Kidney (tissue), 14 donors: ENCODE data around the gene ELOVL6. TPM values are rescaled to one million over a fixed set of nuclear protein-coding genes. Genes with fewer than 3 reads are reported as not detected.

Source experiments
- DNase-seq, 5 donors: peaks; one replicate each; pipeline ENCODE4 v3.0.0-alpha.2; 2013 to 2020
- FAIRE-seq: peaks from 2 replicates; lab custom pipeline; 2012; peaks lifted over from hg19 to GRCh38; lab: Jason Lieb, UNC
- H3K27ac ChIP-seq, 2 donors: one replicate each; pipeline ENCODE4 v1.7.0; 2013; ENCODE audit warnings: low read depth in 2 of 2, low read length in 2 of 2, inconsistent platforms in 1 of 2
- H3K27me3 ChIP-seq: one replicate; pipeline ENCODE4 v1.7.1; 2013; ENCODE audit warnings: low read length, inconsistent platforms; ENCODE audit not compliant: control insufficient read depth, insufficient read depth
- H3K36me3 ChIP-seq, 3 donors: one replicate each; pipeline versions ENCODE4 v1.7.0 to v1.7.1; 2013; ENCODE audit warnings: low read length in 3 of 3, control low read depth in 1 of 3, inconsistent platforms in 1 of 3; ENCODE audit not compliant: insufficient read depth in 3 of 3, control insufficient read depth in 2 of 3
- H3K4me1 ChIP-seq, 3 donors: one replicate each; pipeline versions ENCODE4 v1.7.0 to v1.7.1; 2013; ENCODE audit warnings: low read length in 3 of 3, inconsistent platforms in 1 of 3, low read depth in 1 of 3; ENCODE audit not compliant: control insufficient read depth in 2 of 3, insufficient read depth in 2 of 3
- H3K4me3 ChIP-seq, 3 donors: one replicate each; pipeline versions ENCODE4 v1.7.0 to v1.8.1; 2013; ENCODE audit warnings: low read length in 3 of 3, control low read depth in 1 of 3, inconsistent platforms in 1 of 3
- H3K9ac ChIP-seq, 3 donors: one replicate each; pipeline versions ENCODE4 v1.7.0 to v1.7.1; 2013; ENCODE audit warnings: low read length in 3 of 3, control low read depth in 1 of 3, inconsistent platforms in 1 of 3
- H3K9me3 ChIP-seq, 3 donors: one replicate each; pipeline versions ENCODE4 v1.7.0 to v1.7.1; 2013; ENCODE audit warnings: low read length in 3 of 3, control low read depth in 1 of 3, inconsistent platforms in 1 of 3; ENCODE audit not compliant: control insufficient read depth in 2 of 3, insufficient read depth in 1 of 3
- intact Hi-C: fragments of 100-400 bp; cut with DNase I; formaldehyde crosslinking; loops from one replicate; pipeline ENCODE4 v1.11.1; 2022
- polyA plus RNA-seq: library from polyadenylated mRNA; stranded (reverse); fragments of 350-450 nt; fragmentation: Illumina TruSeq; extraction: RNeasy Lipid Tissue Mini Kit (QIAGEN cat#74804); gene quantifications from one replicate; pipeline ENCODE4 v1.2.3, GENCODE V29; 2014; ENCODE audit warnings: low read depth, low replicate concordance; ENCODE audit not compliant: insufficient read depth
- total RNA-seq: library from RNA; stranded (reverse); fragmentation: NEBNext Ultra II Directional; extraction: Animal tissue kit (Norgen Biotek cat#: 25700); gene quantifications from one replicate; pipeline ENCODE4 v1.2.1, GENCODE V29; 2021
- TF ChIP-seq, protein P1 (sequence below): IDR thresholded peaks from 3 replicates; pipeline ENCODE4 v1.5.1; 2012; ENCODE audit warnings: mild to moderate bottlenecking, moderate library complexity, borderline replicate concordance; ENCODE audit not compliant: insufficient read depth; ENCODE audit errors: extremely low read depth
- donor health status: control.
- donor health status: control.
- donor health status: control.
- donor health status: control.
- donor health status: control.
- donor health status: DM: yes; HTN: yes; CAD: no.
- donor health status: Normal renal cell carcinoma (clear cell type).

ELOVL6 gene
- total and polyA plus RNA-seq, 2 donors from 2014 or later, result 10.7 to 21.5 TPM

- Histone ChIP-seq H3K27me3 (no peaks in the 10 kb centered on the region), H3K9me3 (no peaks in the 10 kb centered on the region), H3K9ac (no peak overlapping the region), H3K4me3 (no peak overlapping the region), H3K36me3 (peaks cover 0 to 9% (median 0%) of the 10 kb centered on the region in 3 donors), H3K4me1 (peaks cover 0 to 26% (median 9%) of the 10 kb centered on the region in 3 donors), H3K27ac (no peak overlapping the region)
- FAIRE-seq (no peak), DNase-seq (no peak)
- intact Hi-C loops, result no loop called here
- TF ChIP-seq, protein P1, sequence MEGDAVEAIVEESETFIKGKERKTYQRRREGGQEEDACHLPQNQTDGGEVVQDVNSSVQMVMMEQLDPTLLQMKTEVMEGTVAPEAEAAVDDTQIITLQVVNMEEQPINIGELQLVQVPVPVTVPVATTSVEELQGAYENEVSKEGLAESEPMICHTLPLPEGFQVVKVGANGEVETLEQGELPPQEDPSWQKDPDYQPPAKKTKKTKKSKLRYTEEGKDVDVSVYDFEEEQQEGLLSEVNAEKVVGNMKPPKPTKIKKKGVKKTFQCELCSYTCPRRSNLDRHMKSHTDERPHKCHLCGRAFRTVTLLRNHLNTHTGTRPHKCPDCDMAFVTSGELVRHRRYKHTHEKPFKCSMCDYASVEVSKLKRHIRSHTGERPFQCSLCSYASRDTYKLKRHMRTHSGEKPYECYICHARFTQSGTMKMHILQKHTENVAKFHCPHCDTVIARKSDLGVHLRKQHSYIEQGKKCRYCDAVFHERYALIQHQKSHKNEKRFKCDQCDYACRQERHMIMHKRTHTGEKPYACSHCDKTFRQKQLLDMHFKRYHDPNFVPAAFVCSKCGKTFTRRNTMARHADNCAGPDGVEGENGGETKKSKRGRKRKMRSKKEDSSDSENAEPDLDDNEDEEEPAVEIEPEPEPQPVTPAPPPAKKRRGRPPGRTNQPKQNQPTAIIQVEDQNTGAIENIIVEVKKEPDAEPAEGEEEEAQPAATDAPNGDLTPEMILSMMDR, result no peak
Measured at GRCh38 chr4:110010797-110011196, 187.6 kb downstream of the ELOVL6 start.

GRCh38 chr4:110009550-110009949, 188.9 kb downstream of the ELOVL6 start:
- peak in 3 of 5 donors; percentile 33 to 82 (median 46) for DNase-seq
- Histone ChIP-seq H3K27me3 (no peaks in the 10 kb centered on the region), H3K9me3 (no peaks in the 10 kb centered on the region), H3K4me3 (no peak overlapping the region), H3K9ac (no peak overlapping the region), H3K36me3 (peaks cover 0 to 9% (median 0%) of the 10 kb centered on the region in 3 donors), H3K27ac (peak overlapping the region in 1 of 2 donors; percentile 3), H3K4me1 (peaks cover 0 to 26% (median 11%) of the 10 kb centered on the region in 3 donors)
- intact Hi-C loops, result no loop called here
- TF ChIP-seq, protein P1, result no peak
- FAIRE-seq, result no peak

- no peak overlapping the region for H3K9ac ChIP-seq
- H3K4me1 ChIP-seq, result peaks cover 0 to 26% (median 11%) of the 10 kb centered on the region in 3 donors
- no peak for DNase-seq
- no peaks in the 10 kb centered on the region for H3K9me3 ChIP-seq
- no peak for FAIRE-seq
- H3K27ac ChIP-seq, result no peak overlapping the region
- TF ChIP-seq, protein P1, result no peak
- H3K4me3 ChIP-seq, result no peak overlapping the region
- peaks cover 0 to 9% (median 0%) of the 10 kb centered on the region in 3 donors for H3K36me3 ChIP-seq
- intact Hi-C loops, result no loop called here
- H3K27me3 ChIP-seq, result no peaks in the 10 kb centered on the region
Measured at GRCh38 chr4:110008540-110008939, 189.9 kb downstream of the ELOVL6 start.

DNA sequence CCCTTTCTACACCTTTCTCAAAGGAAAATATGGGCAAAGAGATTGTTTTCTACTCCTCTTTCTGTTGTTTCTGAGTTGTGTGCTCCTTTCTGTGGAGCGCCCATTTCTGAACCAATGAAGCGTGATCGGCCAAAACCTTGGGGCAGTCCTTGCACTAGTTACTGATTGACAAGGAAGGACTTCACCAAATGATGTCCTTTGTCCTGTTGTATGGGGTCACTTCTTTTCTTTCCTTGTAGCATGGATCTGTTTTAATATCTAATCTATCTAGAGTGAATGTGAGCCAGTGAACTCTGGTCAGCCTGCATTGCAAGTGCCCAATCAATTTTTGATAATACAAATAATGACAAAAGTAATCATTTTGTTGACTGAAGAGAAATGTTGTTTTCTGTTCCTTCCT, 191.2 kb downstream of the ELOVL6 start:
- H3K36me3 ChIP-seq, result peaks cover 0 to 4% (median 0%) of the 10 kb centered on the region in 3 donors
- H3K9me3 ChIP-seq, result no peaks in the 10 kb centered on the region
- FAIRE-seq, result peak; percentile 83
- no peak overlapping the region for H3K9ac ChIP-seq
- peaks cover 0 to 26% (median 11%) of the 10 kb centered on the region in 3 donors for H3K4me1 ChIP-seq
- H3K4me3 ChIP-seq, result peak overlapping the region in 1 of 3 donors; percentile 16
- intact Hi-C loops, result no loop called here
- H3K27ac ChIP-seq, result no peak overlapping the region
- DNase-seq, result peak in 1 of 5 donors; percentile 46
- no peaks in the 10 kb centered on the region for H3K27me3 ChIP-seq
- TF ChIP-seq, protein P1, result no peak
